HepG2 (cell line): ENCODE data around the gene FAF1. TPM values are rescaled to one million over a fixed set of nuclear protein-coding genes. Genes with fewer than 3 reads are reported as not detected.

Experiments used
- ATAC-seq: fragments of 200-7000 bp; cut with Tn5 transposase; 3 replicates; pipeline ENCODE4 v1.9.1; 2020; ENCODE audit warnings: mild to moderate bottlenecking, moderate library complexity
- BruUV-seq: library from RNA; stranded (reverse); fragments of 400-500 nt; replicated peaks from 2 replicates; lab custom pipeline; 2021; lab: Mats Ljungman, UMichigan
- CTCF ChIA-PET: fragments of 300-600 bp; formaldehyde crosslinking; extraction: SDS; loops from one replicate; lab custom pipeline; 2021; ENCODE audit warnings: low total read pairs, inconsistent platforms, low intra/inter-chr PET ratio; lab: Yijun Ruan, JAX
- POLR2A ChIA-PET: fragments of 350-600 bp; sonication (Branson Sonifier 250); formaldehyde crosslinking; loops from one replicate; lab custom pipeline; 2020; ENCODE audit warnings: antibody characterized with exemption, inconsistent platforms; lab: Yijun Ruan, JAX
- DNase-seq: peaks from one replicate; pipeline ENCODE4 v3.0.0-alpha.2; 2015; ENCODE audit warnings: low spot score
- FAIRE-seq: peaks from 3 replicates; lab custom pipeline; 2011; peaks lifted over from hg19 to GRCh38; lab: Jason Lieb, UNC
- H2AFZ ChIP-seq: one replicate; pipeline ENCODE4 v1.6.1; 2011; ENCODE audit warnings: low read length, inconsistent platforms
- H3K27ac ChIP-seq: fragments of 300-600 bp; 3 replicates; pipeline ENCODE4 v1.8.0; 2011; ENCODE audit warnings: mixed run types, mild to moderate bottlenecking, mixed read lengths, low read length, inconsistent platforms; ENCODE audit not compliant: insufficient read depth; ENCODE audit errors: extremely low read length
- H3K27me3 ChIP-seq, 2 experiments: fragments of 200-600 bp in 1 of 2; 2 replicates in 1 of 2; 3 replicates in 1 of 2; pipeline versions ENCODE4 v1.6.0 to v1.8.0; 2011; ENCODE audit warnings: low read length in 2 of 2, mild to moderate bottlenecking in 2 of 2, moderate library complexity in 2 of 2, inconsistent platforms in 1 of 2; ENCODE audit not compliant: insufficient read depth in 2 of 2, control insufficient read depth in 1 of 2
- H3K36me3 ChIP-seq, 2 experiments: fragments of 200-600 bp in 1 of 2; replicated peaks in 1 of 2; 2 replicates in 1 of 2; 3 replicates in 1 of 2; pipeline versions ENCODE4 v1.5.1 to v1.8.0; 2011; ENCODE audit warnings: low read length in 2 of 2, inconsistent platforms in 1 of 2; ENCODE audit not compliant: insufficient read depth in 2 of 2, control insufficient read depth in 1 of 2
- H3K4me1 ChIP-seq: 2 replicates; pipeline ENCODE4 v1.5.1; 2012; ENCODE audit warnings: low read length, inconsistent platforms; ENCODE audit not compliant: insufficient read depth
- H3K4me2 ChIP-seq: 2 replicates; pipeline ENCODE4 v1.6.0; 2011; ENCODE audit warnings: low read depth, low read length, inconsistent platforms
- H3K4me3 ChIP-seq, 3 experiments: fragments of 200-600 bp in 1 of 3; sonication (generic), shearing (Covaris generic) in 1 of 3; replicated peaks in 1 of 3; 2 replicates each; pipeline ENCODE4 v1.5.1; 2011 to 2016; ENCODE audit warnings: low read length in 3 of 3, inconsistent platforms in 2 of 3, low read depth in 2 of 3, mild to moderate bottlenecking in 2 of 3, control low read depth in 1 of 3, mixed read lengths in 1 of 3; ENCODE audit not compliant: insufficient read depth in 1 of 3
- H3K79me2 ChIP-seq: one replicate; pipeline ENCODE4 v1.6.1; 2011; ENCODE audit warnings: low read length, inconsistent platforms; ENCODE audit not compliant: insufficient read depth
- H3K9ac ChIP-seq: 2 replicates; pipeline ENCODE4 v1.6.0; 2011; ENCODE audit warnings: mild to moderate bottlenecking, low read depth, low read length, inconsistent platforms; ENCODE audit not compliant: insufficient read depth
- H3K9me3 ChIP-seq: 2 replicates; pipeline ENCODE4 v1.5.1; 2012; ENCODE audit warnings: mild to moderate bottlenecking, low read length
- H4K20me1 ChIP-seq: 2 replicates; pipeline ENCODE4 v1.6.0; 2011; ENCODE audit warnings: inconsistent platforms, mild to moderate bottlenecking, low read length, moderate library complexity; ENCODE audit not compliant: insufficient read depth
- SNAPC4 ChIP-seq: sonication (generic); formaldehyde crosslinking; IDR thresholded peaks from 2 replicates; pipeline ENCODE4 v1.4.0; 2020; ENCODE audit warnings: mild to moderate bottlenecking, missing genetic modification reagents
- TCF7L2 ChIP-seq: IDR thresholded peaks from 2 replicates; pipeline ENCODE4 v1.6.1; 2011; ENCODE audit warnings: mild to moderate bottlenecking, low read depth, low read length, moderate library complexity
- ZNF572 ChIP-seq: sonication (generic); formaldehyde crosslinking; IDR thresholded peaks from 2 replicates; pipeline ENCODE4 v1.5.1; 2020; ENCODE audit warnings: mild to moderate bottlenecking, missing genetic modification reagents
- WGBS: methylation state at CpG from one replicate; pipeline ENCODE4 v1.1.6; 2017; ENCODE audit warnings: low lambda C conversion rate; 5-methylcytosine and 5-hydroxymethylcytosine counted together
- in situ Hi-C: cut with HindIII; loops from 2 replicates; pipeline ENCODE4 v1.10.0; 2017; ENCODE audit warnings: low pct_unique_long_range_greater_than_20kb; ENCODE audit not compliant: extremely low pct_ligation_motif_present
- intact Hi-C: fragments of 100-400 bp; cut with micrococcal nuclease; formaldehyde crosslinking; loops from one replicate; pipeline ENCODE4 v1.10.0; 2022; ENCODE audit not compliant: unreplicated experiment
- polyA plus RNA-seq, 8 experiments: library from polyadenylated mRNA; depleted of rRNA in 3 of 8; stranded (reverse) in 7 of 8; unstranded in 1 of 8; fragments of >200 nt; fragmentation: Illumina TruSeq in 4 of 8; extraction: Trizol in 4 of 8; gene quantifications; 2 replicates each; pipeline versions ENCODE4 v1.2.1 to v1.2.3, GENCODE V29; 2011 to 2016; ENCODE audit warnings: low read depth in 4 of 8, missing spikeins in 1 of 8, mixed read lengths in 1 of 8; ENCODE audit not compliant: insufficient read depth in 1 of 8
- total RNA-seq, 5 experiments: library from RNA; depleted of rRNA; stranded (reverse); fragments of >200 nt; fragmentation: Illumina TruSeq; extraction: Trizol; gene quantifications; 2 replicates each; pipeline ENCODE4 v1.2.3, GENCODE V29; 2016; ENCODE audit warnings: low read depth in 1 of 5

The FAF1 gene
- total and polyA plus RNA-seq, 2 of the 13 experiments (the other 11 are each of a cell fraction or from before 2014, with no cell fraction given): 19.4 to 63.3 TPM

DNA sequence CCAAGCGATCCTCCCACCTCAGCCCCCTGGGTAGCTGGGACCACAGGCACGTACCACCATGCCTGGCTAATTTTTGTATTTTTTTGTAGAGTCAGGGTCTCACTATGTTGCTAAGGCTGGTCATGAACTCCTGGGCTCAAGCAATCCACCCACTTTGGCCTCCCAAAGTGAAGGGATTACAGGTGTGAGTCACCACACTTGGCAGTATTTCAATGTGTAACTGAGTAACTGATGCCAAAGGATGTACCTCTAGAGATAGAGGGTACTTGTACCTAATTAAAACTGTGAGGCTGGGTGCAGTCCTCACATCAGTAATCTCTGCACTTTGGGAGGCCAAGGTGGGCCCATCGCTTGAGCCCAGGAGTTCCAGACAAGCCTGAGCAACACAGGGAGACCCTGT is 278.1 kb downstream of the FAF1 start:
- Histone ChIP-seq H4K20me1 (no peaks in the 10 kb centered on the region), H3K27ac (no peak overlapping the region), H3K79me2 (no peaks in the 10 kb centered on the region), H2AFZ (no peak overlapping the region), H3K4me3 (no peak overlapping the region), H3K9me3 (no peaks in the 10 kb centered on the region), H3K4me2 (no peak overlapping the region), H3K36me3 (no peaks in the 10 kb centered on the region), H3K9ac (no peak overlapping the region), H3K4me1 (no peaks in the 10 kb centered on the region)
- ATAC-seq (no peak), FAIRE-seq (no peak), DNase-seq (no peak)
- BruUV-seq: no TSS peak
- 97% methylated on average over 3 of the region's 3 CpGs for WGBS
- intact Hi-C loops (no loop called here), in situ Hi-C loops (no loop called here)
- POLR2A ChIA-PET: no interaction called here
- TF ChIP-seq SNAPC4 (no peak), ZNF572 (no peak)
- TF ChIP-seq, all 625 proteins: peak for 0
- H3K27me3 ChIP-seq: no peaks in the 10 kb centered on the region
- CTCF ChIA-PET: no interaction called here

GRCh38 chr1:50667710-50668356 is 292.2 kb downstream of the FAF1 start:
- no peaks in the 10 kb centered on the region for H3K4me1 ChIP-seq
- no peak for DNase-seq
- ChIA-PET CTCF (no interaction called here), POLR2A (no interaction called here)
- no peaks in the 10 kb centered on the region for H3K79me2 ChIP-seq
- H3K27ac ChIP-seq: no peak overlapping the region
- H3K36me3 ChIP-seq: no peaks in the 10 kb centered on the region
- no peak for TF ChIP-seq TCF7L2
- H3K4me2 ChIP-seq: no peak overlapping the region
- H3K27me3 ChIP-seq: no peaks in the 10 kb centered on the region
- BruUV-seq: no TSS peak
- intact Hi-C loops: no loop called here
- no peak overlapping the region for H3K4me3 ChIP-seq
- FAIRE-seq: no peak
- no peaks in the 10 kb centered on the region for H4K20me1 ChIP-seq
- ATAC-seq: no peak
- no peak overlapping the region for H2AFZ ChIP-seq
- WGBS: 95% methylated on average over 4 of the region's 4 CpGs
- in situ Hi-C loops: no loop called here
- no peaks in the 10 kb centered on the region for H3K9me3 ChIP-seq
- no peak overlapping the region for H3K9ac ChIP-seq
